K562 (cell line): ENCODE measurements around the gene FASTK. TPM values are rescaled to one million over a fixed set of nuclear protein-coding genes. Genes with fewer than 3 reads are reported as not detected.

Source experiments
- ARNT ChIP-seq, 2 experiments: fragments of 450-650 bp; IDR thresholded peaks; 2 replicates each; pipeline ENCODE4 v1.6.1; 2016; ENCODE audit warnings: mild to moderate bottlenecking in 1 of 2
- ATF4 ChIP-seq: fragments of 450-650 bp; formaldehyde crosslinking; IDR thresholded peaks from 2 replicates; pipeline ENCODE4 v1.4.0; 2022; ENCODE audit warnings: mild to moderate bottlenecking, moderate library complexity
- CGGBP1 ChIP-seq: fragments of 250-450 bp; sonication (Bioruptor Pico); IDR thresholded peaks from 2 replicates; pipeline ENCODE4 v1.9.0; 2021; ENCODE audit warnings: mild to moderate bottlenecking
- CREBBP ChIP-seq: IDR thresholded peaks from one replicate; pipeline ENCODE4 v1.6.1; 2012; ENCODE audit warnings: low read depth, mild to moderate bottlenecking, control low read depth, inconsistent platforms, low read length
- GMEB1 ChIP-seq: fragments of 250-450 bp; sonication (Bioruptor Pico); IDR thresholded peaks from 2 replicates; pipeline ENCODE4 v1.4.0; 2020; ENCODE audit warnings: mild to moderate bottlenecking
- KLF13 ChIP-seq: fragments of 450-650 bp; IDR thresholded peaks from 2 replicates; pipeline ENCODE4 v1.6.1; 2016; ENCODE audit warnings: missing genetic modification characterization, low read depth, mild to moderate bottlenecking, missing compliant biosample characterization, moderate library complexity, borderline replicate concordance
- MCM3 ChIP-seq: fragments of 450-650 bp; IDR thresholded peaks from 2 replicates; pipeline ENCODE4 v1.6.1; 2016
- NFE2L1 ChIP-seq: fragments of 450-650 bp; IDR thresholded peaks from 2 replicates; pipeline ENCODE4 v1.6.1; 2016; ENCODE audit warnings: missing genetic modification characterization, low read depth, mild to moderate bottlenecking, missing compliant biosample characterization, moderate library complexity, borderline replicate concordance
- PTTG1 ChIP-seq: fragments of 450-650 bp; IDR thresholded peaks from 2 replicates; pipeline ENCODE4 v1.6.1; 2016; ENCODE audit warnings: low read depth, mild to moderate bottlenecking, missing genetic modification characterization, missing compliant biosample characterization
- RBM15 ChIP-seq: fragments of 200-400 bp; formaldehyde crosslinking; IDR thresholded peaks from 2 replicates; pipeline ENCODE4 v1.6.1; 2018; ENCODE audit warnings: mild to moderate bottlenecking, low read length, moderate library complexity; ENCODE audit not compliant: insufficient read depth
- TAF7 ChIP-seq: fragments of 450-650 bp; IDR thresholded peaks from 2 replicates; pipeline ENCODE4 v1.6.1; 2016; ENCODE audit warnings: missing genetic modification characterization, missing compliant biosample characterization
- TCFL5 ChIP-seq: fragments of 250-450 bp; sonication (Bioruptor Pico); conservative IDR thresholded peaks from 2 replicates; pipeline ENCODE4 v1.6.1; 2021; ENCODE audit warnings: mild to moderate bottlenecking, moderate library complexity, matching md5 sums
- TFAP4 ChIP-seq: sonication (generic); formaldehyde crosslinking; IDR thresholded peaks from 2 replicates; pipeline ENCODE4 v1.8.0; 2022; ENCODE audit warnings: missing genetic modification reagents, mild to moderate bottlenecking, moderate library complexity, borderline replicate concordance
- TOE1 ChIP-seq, 2 experiments: fragments of 450-650 bp in 1 of 2; sonication (generic) in 1 of 2; formaldehyde crosslinking in 1 of 2; IDR thresholded peaks; 2 replicates each; pipeline versions ENCODE4 v1.7.1 to v1.8.0; 2016 to 2022; ENCODE audit warnings: borderline replicate concordance in 2 of 2, mild to moderate bottlenecking in 2 of 2, antibody characterized with exemption in 1 of 2, inconsistent platforms in 1 of 2, low read depth in 1 of 2, missing genetic modification reagents in 1 of 2, moderate library complexity in 1 of 2
- TRIM24 ChIP-seq, 2 experiments: fragments of 450-650 bp; IDR thresholded peaks; 2 replicates each; pipeline ENCODE4 v1.6.1; 2016
- ZC3H8 ChIP-seq: fragments of 450-650 bp; IDR thresholded peaks from 2 replicates; pipeline ENCODE4 v1.6.1; 2017
- ZHX1 ChIP-seq: fragments of 150-350 bp; conservative IDR thresholded peaks from 2 replicates; pipeline ENCODE4 v1.6.1; 2014; ENCODE audit warnings: low read length
- ZNF12 ChIP-seq: sonication (generic); formaldehyde crosslinking; IDR thresholded peaks from 2 replicates; pipeline ENCODE4 v1.4.0; 2020; ENCODE audit warnings: mild to moderate bottlenecking, missing genetic modification reagents
- ZNF175 ChIP-seq: fragments of 200-800 bp; sonication (Bioruptor generic); IDR thresholded peaks from 2 replicates; pipeline ENCODE4 v1.6.1; 2016; ENCODE audit warnings: low read depth, mild to moderate bottlenecking, missing genetic modification characterization, missing compliant biosample characterization
- ZNF184 ChIP-seq: sonication (generic); formaldehyde crosslinking; IDR thresholded peaks from 2 replicates; pipeline ENCODE4 v1.5.0; 2020; ENCODE audit warnings: missing genetic modification reagents
- ZNF197 ChIP-seq: fragments of 200-800 bp; sonication (Bioruptor generic); IDR thresholded peaks from 2 replicates; pipeline ENCODE4 v1.6.1; 2016; ENCODE audit warnings: low read depth, missing genetic modification characterization, missing compliant biosample characterization
- ZNF3 ChIP-seq: fragments of 250-450 bp; sonication (Bioruptor Pico); IDR thresholded peaks from 2 replicates; pipeline ENCODE4 v1.5.0; 2021; ENCODE audit warnings: mild to moderate bottlenecking, moderate library complexity
- polyA plus RNA-seq, 8 experiments: library from polyadenylated mRNA; depleted of rRNA in 4 of 8; stranded (reverse) in 5 of 8; unstranded in 3 of 8; fragments of >200 nt; fragmentation: Nextera tagmentation in 2 of 8; fragmentation: Illumina TruSeq in 1 of 8; extraction: Ambion mirVana in 2 of 8; extraction: Trizol in 1 of 8; gene quantifications; 2 replicates each; pipeline versions ENCODE4 v1.2.1 to v1.2.3, GENCODE V29; 2011 to 2014; ENCODE audit warnings: inconsistent platforms in 1 of 8, missing spikeins in 1 of 8
- total RNA-seq, 7 experiments: library from RNA; depleted of rRNA in 6 of 7; stranded (reverse); fragments of >200 nt in 6 of 7; fragmentation: Illumina TruSeq in 2 of 7; extraction: Trizol in 2 of 7; gene quantifications; 2 replicates each; pipeline versions ENCODE4 v1.2.1 to v1.2.3, GENCODE V29; 2011 to 2021; ENCODE audit warnings: low replicate concordance in 1 of 7

FASTK gene
- total and polyA plus RNA-seq, 9 of the 15 experiments (the other 6 are each of a cell fraction or from before 2014, with no cell fraction given): 0.51 to 150 (median 48.2) TPM

- TF ChIP-seq NFE2L1 (no peak), ZNF184 (CRISPR knock-in tag) (no peak), ZNF175 (CRISPR knock-in tag) (no peak), TCFL5 (CRISPR knock-in tag) (no peak), TAF7 (tag) (no peak), PTTG1 (tag) (no peak), ZNF3 (CRISPR knock-in tag) (no peak), ZC3H8 (no peak), ZHX1 (no peak), GMEB1 (CRISPR knock-in tag) (no peak), RBM15 (no peak), MCM3 (no peak), CREBBP (no peak), TRIM24 (IDR thresholded peaks at IDR 0.05) (no peak), ARNT (IDR thresholded peaks at IDR 0.05) (no peak), KLF13 (tag) (no peak), ZNF197 (CRISPR knock-in tag) (no peak), ZNF12 (no peak), TOE1 (IDR thresholded peaks at IDR 0.05; ENCODE audit: borderline replicate concordance) (0 out of 2 replicates have a peak, but pooled peaks have one; percentile 22), TOE1 (CRISPR knock-in tag; IDR thresholded peaks at IDR 0.05; ENCODE audit: borderline replicate concordance, low read depth) (no peak), TFAP4 (CRISPR knock-in tag) (peak; percentile 82; the same call in 1 of the 2 replicates), ATF4 (CRISPR knock-in tag) (no peak), CGGBP1 (CRISPR knock-in tag) (no peak)
Measured at GRCh38 chr7:151110941-151111645, 30.5 kb upstream of the FASTK start (continued).
